GM19324 (cell line): Measurements from ENCODE around the gene FAM53B.
"Not testable (repeated sequence)": the region's sequence is repeated elsewhere in the genome, so short reads cannot be mapped to it uniquely, and the experiment has no call there.

Experiments
- ATAC-seq: cut with Tn5 transposase; IDR thresholded peaks from one replicate; pipeline ENCODE4 v1.9.1; 2021; ENCODE audit warnings: mild to moderate bottlenecking, moderate library complexity; ENCODE audit not compliant: unreplicated experiment, low FRiP score

Gene FAM53B

GRCh38 chr10:124744102-124745050, at the start of gene FAM53B:
Gene FAM53B (minus strand): TSS chr10:124744378. CDS start chr10:124706713, 37,665 bp downstream.
- peak; percentile 78 for ATAC-seq

GRCh38 chr10:124792998-124793352, 48.8 kb upstream of the FAM53B start:
- no peak for ATAC-seq

GRCh38 chr10:124791547-124792348, 47.6 kb upstream of the FAM53B start, which contains the start of gene EEF1AKMT2:
Gene EEF1AKMT2 (minus strand): TSS chr10:124791887. CDS start chr10:124791833, 54 bp downstream.
- ATAC-seq = peak; percentile 93

- not testable (repeated sequence) for ATAC-seq
These were observed 38.7 kb upstream of the FAM53B start for GRCh38 chr10:124782900-124783299.

- ATAC-seq = no peak
These were observed 24.6 kb upstream of the FAM53B start for GRCh38 chr10:124768791-124769190.

- no peak for ATAC-seq
These were observed 21.1 kb upstream of the FAM53B start for GRCh38 chr10:124765256-124765655.

GRCh38 chr10:124763267-124763666, 19.1 kb upstream of the FAM53B start:
- ATAC-seq = no peak

GRCh38 chr10:124762281-124762680, 18.1 kb upstream of the FAM53B start:
- ATAC-seq = no peak

GRCh38 chr10:124756156-124756903, 12.2 kb upstream of the FAM53B start:
- no peak for ATAC-seq

GRCh38 chr10:124755581-124755980, 11.4 kb upstream of the FAM53B start:
- ATAC-seq = no peak

- ATAC-seq = no peak
These were observed 10.0 kb upstream of the FAM53B start for GRCh38 chr10:124754227-124754626.

GRCh38 chr10:124748953-124749645, 4.9 kb upstream of the FAM53B start:
- no peak for ATAC-seq

- ATAC-seq = no peak
These were observed 4.0 kb upstream of the FAM53B start for GRCh38 chr10:124748166-124748565.

- no peak for ATAC-seq
These were observed 3.6 kb upstream of the FAM53B start for GRCh38 chr10:124747745-124748144.

GRCh38 chr10:124746992-124747391, 2.8 kb upstream of the FAM53B start:
- ATAC-seq = no peak

- not testable (repeated sequence) for ATAC-seq
These were observed 2.3 kb upstream of the FAM53B start for GRCh38 chr10:124746447-124746846.

GRCh38 chr10:124745673-124746072, 1.5 kb upstream of the FAM53B start:
- ATAC-seq = no peak

- no peak for ATAC-seq
These were observed 1.1 kb upstream of the FAM53B start for GRCh38 chr10:124745252-124745651.

- ATAC-seq = peak; percentile 48
These were observed 732 bp downstream of the FAM53B start for GRCh38 chr10:124743191-124744101.
